ENCODE data around the gene LTA.

Gene LTA

DNA sequence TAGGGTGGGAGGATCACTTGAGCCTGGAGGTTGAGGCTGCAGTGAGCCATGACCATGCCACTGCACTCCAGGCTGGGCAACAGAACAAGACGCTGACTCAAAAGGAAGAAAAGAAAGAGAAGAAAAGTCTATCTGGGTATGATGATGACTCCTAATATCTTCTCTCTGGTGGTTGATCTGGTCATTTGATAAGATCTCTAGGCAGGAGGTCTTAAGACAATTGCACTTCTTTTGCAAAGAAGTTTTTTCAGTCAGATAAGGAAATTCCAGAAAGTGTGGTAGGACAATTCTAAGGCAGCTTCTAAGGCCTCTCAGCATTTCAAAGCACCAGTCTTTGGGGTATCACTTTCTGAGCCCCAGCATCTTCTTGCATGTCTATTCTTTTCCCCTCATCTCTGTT, 35.2 kb downstream of the LTA start:
- DNase-seq (no peak), ATAC-seq (replicated peaks) (no peak)
- Mint-ChIP-seq H3K36me3 (ENCODE audit: insufficient read depth) (peaks cover 4% of the 10 kb centered on the region), H3K27me3 (no peaks in the 10 kb centered on the region), H3K9me3 (no peaks in the 10 kb centered on the region), H3K4me3 (no peak overlapping the region), H3K27ac (no peak overlapping the region), H3K4me1 (ENCODE audit: low read depth in 2 of 2) (no peaks in the 10 kb centered on the region)

GRCh38 chr6:31609519-31610406, 37.7 kb downstream of the LTA start:
- no peaks in the 10 kb centered on the region for H3K27me3 Mint-ChIP-seq
- DNase-seq, result no peak
- ATAC-seq (replicated peaks), result no peak
- no peak overlapping the region for H3K4me3 Mint-ChIP-seq
- no peak overlapping the region for H3K27ac Mint-ChIP-seq
- no peaks in the 10 kb centered on the region for H3K9me3 Mint-ChIP-seq
- H3K36me3 Mint-ChIP-seq (ENCODE audit: insufficient read depth), result peaks cover 4% of the 10 kb centered on the region
- no peaks in the 10 kb centered on the region for H3K4me1 Mint-ChIP-seq (ENCODE audit: low read depth in 2 of 2)

DNA sequence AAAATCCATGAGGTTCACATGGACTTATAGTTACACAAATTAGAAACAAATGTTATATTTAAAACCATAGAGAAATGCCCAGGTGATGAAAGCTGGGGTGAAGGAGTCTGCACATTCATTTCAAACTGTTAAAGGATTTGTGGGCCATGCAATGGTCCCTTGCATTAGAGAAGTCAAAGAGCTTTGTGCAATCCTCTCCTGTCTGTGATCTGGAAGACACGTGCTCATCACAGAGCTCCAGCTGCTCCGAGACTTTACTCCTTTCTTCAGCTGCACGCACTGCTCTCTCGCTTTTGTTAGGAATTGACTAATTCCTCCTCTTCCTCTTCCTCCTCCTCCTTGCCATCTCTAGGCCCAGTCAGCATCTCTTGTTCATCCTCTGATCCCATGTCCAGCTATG, 38.9 kb downstream of the LTA start:
- ATAC-seq (replicated peaks), result no peak
- H3K4me1 Mint-ChIP-seq (ENCODE audit: low read depth in 2 of 2), result peaks cover 0 to 3% of the 10 kb centered on the region in 2 donors
- H3K36me3 Mint-ChIP-seq (ENCODE audit: insufficient read depth), result peaks cover 4% of the 10 kb centered on the region
- no peak overlapping the region for H3K27ac Mint-ChIP-seq
- H3K9me3 Mint-ChIP-seq, result no peaks in the 10 kb centered on the region
- H3K27me3 Mint-ChIP-seq, result no peaks in the 10 kb centered on the region
- no peak overlapping the region for H3K4me3 Mint-ChIP-seq
- DNase-seq, result no peak

GRCh38 chr6:31614075-31614619, 42.1 kb downstream of the LTA start:
- H3K4me1 Mint-ChIP-seq (ENCODE audit: low read depth in 2 of 2), result peaks cover 3% of the 10 kb centered on the region in 2 donors
- H3K9me3 Mint-ChIP-seq, result no peaks in the 10 kb centered on the region
- ATAC-seq (replicated peaks) (no peak), DNase-seq (no peak)
- no peak overlapping the region for H3K4me3 Mint-ChIP-seq
- H3K36me3 Mint-ChIP-seq (ENCODE audit: insufficient read depth), result peaks cover 11% of the 10 kb centered on the region
- no peaks in the 10 kb centered on the region for H3K27me3 Mint-ChIP-seq
- H3K27ac Mint-ChIP-seq, result no peak overlapping the region

GRCh38 chr6:31614684-31615578, 42.8 kb downstream of the LTA start, which contains the start of gene AIF1:
TSS of gene AIF1 (plus strand) at chr6:31615234. CDS start at chr6:31615330, 96 bp downstream.
- H3K36me3 Mint-ChIP-seq (ENCODE audit: insufficient read depth), result peaks cover 9% of the 10 kb centered on the region
- H3K27ac Mint-ChIP-seq, result peak within 1 kb of the TSS; percentile 20 to 35
- no peaks in the 10 kb centered on the region for H3K9me3 Mint-ChIP-seq
- ATAC-seq (replicated peaks) (no peak), DNase-seq (no peak)
- H3K4me3 Mint-ChIP-seq, result peak within 1 kb of the TSS; percentile 1 to 53
- no peaks in the 10 kb centered on the region for H3K27me3 Mint-ChIP-seq
- peaks cover 3% of the 10 kb centered on the region in 2 donors for H3K4me1 Mint-ChIP-seq (ENCODE audit: low read depth in 2 of 2)

DNA sequence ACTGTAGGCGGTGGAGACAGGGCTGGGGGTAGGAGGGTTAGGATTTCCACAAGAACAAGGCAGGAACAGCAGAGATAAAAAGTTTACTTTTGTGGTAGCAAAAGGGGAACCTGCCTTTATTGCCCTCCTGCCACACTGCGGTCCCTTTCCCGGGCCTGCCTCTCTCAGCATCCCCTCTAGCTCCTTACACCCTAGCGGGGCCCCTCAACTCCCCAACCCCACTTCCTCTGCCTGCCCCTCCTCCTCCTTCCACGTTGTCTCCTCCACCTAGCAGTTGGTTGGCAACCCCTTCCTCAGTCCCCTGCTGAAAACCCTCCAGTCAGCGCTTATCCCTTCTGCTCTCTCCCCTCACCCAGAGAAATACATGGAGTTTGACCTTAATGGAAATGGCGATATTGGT, 43.7 kb downstream of the LTA start:
- no peak for ATAC-seq (replicated peaks)
- Mint-ChIP-seq H3K27me3 (no peaks in the 10 kb centered on the region), H3K27ac (peak overlapping the region; percentile 3 to 35), H3K36me3 (ENCODE audit: insufficient read depth) (peaks cover 16% of the 10 kb centered on the region), H3K4me1 (ENCODE audit: low read depth in 2 of 2) (peaks cover 3% of the 10 kb centered on the region in 2 donors), H3K9me3 (no peaks in the 10 kb centered on the region), H3K4me3 (peak overlapping the region; percentile 1 to 31)
- DNase-seq, result no peak

- H3K4me1 Mint-ChIP-seq (ENCODE audit: low read depth in 2 of 2), result peaks cover 12 to 13% of the 10 kb centered on the region in 2 donors
- no peak for DNase-seq
- no peaks in the 10 kb centered on the region for H3K27me3 Mint-ChIP-seq
- H3K9me3 Mint-ChIP-seq, result no peaks in the 10 kb centered on the region
- ATAC-seq (replicated peaks), result no peak
- no peak overlapping the region for H3K27ac Mint-ChIP-seq
- H3K36me3 Mint-ChIP-seq (ENCODE audit: insufficient read depth), result peaks cover 24% of the 10 kb centered on the region
- H3K4me3 Mint-ChIP-seq, result no peak overlapping the region
Observed at GRCh38 chr6:31617010-31617409, 44.9 kb downstream of the LTA start.

- no peaks in the 10 kb centered on the region for H3K27me3 Mint-ChIP-seq
- H3K36me3 Mint-ChIP-seq (ENCODE audit: insufficient read depth), result peaks cover 45% of the 10 kb centered on the region
- DNase-seq (peak; percentile 91 to 94 (median 93)), ATAC-seq (replicated peaks) (peak; percentile 84)
- H3K4me3 Mint-ChIP-seq, result peak overlapping the region; percentile 76 to 85
- H3K9me3 Mint-ChIP-seq, result no peaks in the 10 kb centered on the region
- peak overlapping the region; percentile 90 to 92 for H3K27ac Mint-ChIP-seq
- peaks cover 18 to 23% of the 10 kb centered on the region in 2 donors for H3K4me1 Mint-ChIP-seq (ENCODE audit: low read depth in 2 of 2)
Observed at GRCh38 chr6:31619805-31620585, 47.9 kb downstream of the LTA start.

GRCh38 chr6:31620586-31621319, 48.7 kb downstream of the LTA start, which contains the start of gene PRRC2A:
TSS of gene PRRC2A (plus strand) at chr6:31620715. CDS start at chr6:31622790, 2,075 bp downstream.
- Mint-ChIP-seq H3K27ac (peak within 1 kb of the TSS; percentile 90 to 92), H3K9me3 (no peaks in the 10 kb centered on the region), H3K27me3 (no peaks in the 10 kb centered on the region), H3K4me3 (peak within 1 kb of the TSS; percentile 76 to 85), H3K4me1 (ENCODE audit: low read depth in 2 of 2) (peaks cover 18 to 23% of the 10 kb centered on the region in 2 donors), H3K36me3 (ENCODE audit: insufficient read depth) (peaks cover 53% of the 10 kb centered on the region)
- DNase-seq, result no peak
- no peak for ATAC-seq (replicated peaks)

GRCh38 chr6:31621320-31621939, 49.3 kb downstream of the LTA start:
- peaks cover 60% of the 10 kb centered on the region for H3K36me3 Mint-ChIP-seq (ENCODE audit: insufficient read depth)
- H3K4me1 Mint-ChIP-seq (ENCODE audit: low read depth in 2 of 2), result peaks cover 18 to 26% of the 10 kb centered on the region in 2 donors
- no peaks in the 10 kb centered on the region for H3K9me3 Mint-ChIP-seq
- no peak for ATAC-seq (replicated peaks)
- DNase-seq, result no peak
- H3K4me3 Mint-ChIP-seq, result peak overlapping the region; percentile 73 to 85
- no peaks in the 10 kb centered on the region for H3K27me3 Mint-ChIP-seq
- H3K27ac Mint-ChIP-seq, result peak overlapping the region; percentile 90 to 92

DNA sequence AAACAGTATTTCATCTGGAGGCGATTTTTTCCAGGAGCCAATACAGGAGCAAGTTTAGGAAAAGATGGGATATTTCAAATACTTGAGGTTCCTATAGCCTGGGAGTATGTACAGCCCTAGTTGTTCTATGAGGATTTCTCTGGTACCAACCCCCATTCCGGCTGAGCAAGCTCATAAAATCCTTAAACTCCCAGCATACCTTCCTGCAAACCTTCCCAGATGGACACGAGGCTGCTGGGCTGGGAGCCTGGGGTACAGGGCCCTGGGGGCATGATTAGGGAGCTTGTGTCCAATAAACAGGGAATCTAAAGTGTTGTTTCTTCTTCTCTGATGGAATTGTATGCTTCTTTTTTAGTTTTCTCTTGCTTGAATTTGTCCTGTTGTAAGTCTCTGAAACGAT, 49.9 kb downstream of the LTA start:
- H3K27me3 Mint-ChIP-seq, result no peaks in the 10 kb centered on the region
- peak overlapping the region; percentile 73 to 85 for H3K4me3 Mint-ChIP-seq
- no peak for DNase-seq
- H3K27ac Mint-ChIP-seq, result peak overlapping the region; percentile 90 to 92
- ATAC-seq (replicated peaks), result no peak
- peaks cover 18 to 24% of the 10 kb centered on the region in 2 donors for H3K4me1 Mint-ChIP-seq (ENCODE audit: low read depth in 2 of 2)
- peaks cover 65% of the 10 kb centered on the region for H3K36me3 Mint-ChIP-seq (ENCODE audit: insufficient read depth)
- H3K9me3 Mint-ChIP-seq, result no peaks in the 10 kb centered on the region

DNA sequence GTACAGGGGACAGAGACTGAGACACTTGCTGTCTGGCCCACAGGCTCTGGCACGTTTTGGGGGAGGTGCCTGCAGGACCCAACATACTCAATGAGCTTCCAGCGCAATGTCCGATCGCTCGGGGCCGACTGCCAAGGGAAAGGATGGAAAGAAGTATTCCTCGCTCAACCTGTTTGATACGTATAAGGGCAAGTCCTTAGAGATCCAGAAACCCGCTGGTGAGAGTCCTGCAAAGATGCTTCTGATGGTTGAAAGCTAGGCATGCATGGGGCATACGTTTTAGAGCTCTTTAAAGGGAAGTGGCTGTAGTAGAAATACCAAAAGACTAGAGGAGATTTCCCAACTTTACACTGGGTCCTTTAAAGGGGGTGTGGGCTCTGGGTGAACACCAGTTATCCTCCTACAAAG, 50.6 kb downstream of the LTA start:
- Mint-ChIP-seq H3K9me3 (no peaks in the 10 kb centered on the region), H3K36me3 (ENCODE audit: insufficient read depth) (peaks cover 72% of the 10 kb centered on the region), H3K27ac (peak overlapping the region; percentile 90 to 92), H3K27me3 (no peaks in the 10 kb centered on the region), H3K4me1 (ENCODE audit: low read depth in 2 of 2) (peaks cover 21 to 31% of the 10 kb centered on the region in 2 donors), H3K4me3 (peak overlapping the region in 1 of 2 donors; percentile 85)
- DNase-seq, result no peak
- no peak for ATAC-seq (replicated peaks)
